DND-41 (cell line): ENCODE results near the gene NCOA3.

Experiments
- ATAC-seq: fragments of 200-7000 bp; cut with Tn5 transposase; 3 replicates; pipeline ENCODE4 v1.9.1; 2021; ENCODE audit warnings: low read depth; ENCODE audit not compliant: insufficient read depth
- DNase-seq: peaks from one replicate; pipeline ENCODE4 v3.0.0-alpha.2; 2020
- H2AFZ ChIP-seq: 2 replicates; pipeline ENCODE4 v1.6.0; 2012; ENCODE audit warnings: low read depth, low read length
- H3K27ac ChIP-seq: 2 replicates; pipeline ENCODE4 v1.5.1; 2012; ENCODE audit warnings: low read length, inconsistent platforms
- H3K27me3 ChIP-seq: fragments of 200-600 bp; sonication (generic); 2 replicates; pipeline ENCODE4 v1.6.0; 2012; ENCODE audit warnings: low read length, mild to moderate bottlenecking, inconsistent platforms; ENCODE audit not compliant: insufficient read depth, poor library complexity
- H3K36me3 ChIP-seq: 2 replicates; pipeline ENCODE4 v1.5.1; 2012; ENCODE audit warnings: low read length, inconsistent platforms; ENCODE audit not compliant: insufficient read depth
- H3K4me1 ChIP-seq: 2 replicates; pipeline ENCODE4 v1.5.1; 2012; ENCODE audit warnings: mild to moderate bottlenecking, low read length; ENCODE audit not compliant: insufficient read depth
- H3K4me2 ChIP-seq: 2 replicates; pipeline ENCODE4 v1.6.0; 2012; ENCODE audit warnings: mild to moderate bottlenecking, moderate library complexity, low read length, inconsistent platforms; ENCODE audit not compliant: insufficient read depth
- H3K4me3 ChIP-seq, 2 experiments: fragments of 200-600 bp in 1 of 2; shearing (Covaris generic) in 1 of 2; 2 replicates each; pipeline ENCODE4 v1.5.1; 2012 to 2016; ENCODE audit warnings: inconsistent platforms in 2 of 2, low read length in 2 of 2, mild to moderate bottlenecking in 2 of 2, low read depth in 1 of 2, moderate library complexity in 1 of 2
- H3K79me2 ChIP-seq: 2 replicates; pipeline ENCODE4 v1.6.0; 2012; ENCODE audit warnings: low read length, inconsistent platforms; ENCODE audit not compliant: insufficient read depth
- H3K9ac ChIP-seq: 2 replicates; pipeline ENCODE4 v1.6.0; 2012; ENCODE audit warnings: low read depth, mild to moderate bottlenecking, inconsistent platforms, low read length, moderate library complexity
- H3K9me3 ChIP-seq: 2 replicates; pipeline ENCODE4 v1.5.1; 2012; ENCODE audit warnings: low read length, moderate library complexity, mild to moderate bottlenecking, inconsistent platforms; ENCODE audit not compliant: insufficient read depth, severe bottlenecking
- H4K20me1 ChIP-seq: 2 replicates; pipeline ENCODE4 v1.6.0; 2012; ENCODE audit warnings: low read length; ENCODE audit not compliant: insufficient read depth
- CTCF ChIP-seq: IDR thresholded peaks from 2 replicates; pipeline ENCODE4 v1.5.1; 2012; ENCODE audit warnings: borderline replicate concordance, low read length, moderate library complexity, mild to moderate bottlenecking; ENCODE audit not compliant: poor library complexity, severe bottlenecking; ENCODE audit errors: extremely low read depth
- EZH2 ChIP-seq: IDR thresholded peaks from 3 replicates; pipeline ENCODE4 v1.6.1; 2012; ENCODE audit warnings: borderline replicate concordance, low read depth, mild to moderate bottlenecking, moderate library complexity, low read length, inconsistent platforms; ENCODE audit not compliant: severe bottlenecking

The NCOA3 gene

GRCh38 chr20:47606983-47607613 is 105.4 kb downstream of the NCOA3 start:
- Histone ChIP-seq H3K9me3 (no peaks in the 10 kb centered on the region), H4K20me1 (no peaks in the 10 kb centered on the region), H3K36me3 (no peaks in the 10 kb centered on the region), H3K79me2 (peaks cover 10% of the 10 kb centered on the region), H3K9ac (peak overlapping the region; percentile 5; the same call in 1 of the 2 replicates), H3K27ac (peak overlapping the region; percentile 64), H3K4me3 (no peak overlapping the region), H3K27me3 (no peaks in the 10 kb centered on the region), H3K4me1 (peaks cover 35% of the 10 kb centered on the region), H2AFZ (no peak overlapping the region; the same call in 1 of the 2 replicates), H3K4me2 (peak overlapping the region; percentile 6; the same call in 1 of the 2 replicates)
- DNase-seq (no peak), ATAC-seq (peak; percentile 76)
- TF ChIP-seq EZH2: no peak
- no peak for TF ChIP-seq CTCF

GRCh38 chr20:47609001-47609400 is 107.3 kb downstream of the NCOA3 start:
- H3K9me3 ChIP-seq: no peaks in the 10 kb centered on the region
- no peaks in the 10 kb centered on the region for H3K36me3 ChIP-seq
- peaks cover 6% of the 10 kb centered on the region for H3K79me2 ChIP-seq
- no peak overlapping the region for H3K4me2 ChIP-seq
- no peaks in the 10 kb centered on the region for H4K20me1 ChIP-seq
- H3K27ac ChIP-seq: no peak overlapping the region
- H3K4me1 ChIP-seq: peaks cover 35% of the 10 kb centered on the region
- TF ChIP-seq CTCF (no peak), EZH2 (no peak)
- H3K9ac ChIP-seq: no peak overlapping the region
- no peak overlapping the region for H2AFZ ChIP-seq
- H3K4me3 ChIP-seq: no peak overlapping the region
- H3K27me3 ChIP-seq: no peaks in the 10 kb centered on the region
- ATAC-seq (no peak), DNase-seq (no peak)

GRCh38 chr20:47610247-47610944 is 108.7 kb downstream of the NCOA3 start:
- ATAC-seq: peak; percentile 72
- Histone ChIP-seq H3K79me2 (peaks cover 3% of the 10 kb centered on the region; the same call in 1 of the 2 replicates), H3K4me1 (peaks cover 35% of the 10 kb centered on the region), H3K9ac (no peak overlapping the region), H3K4me3 (no peak overlapping the region), H3K36me3 (no peaks in the 10 kb centered on the region), H3K9me3 (no peaks in the 10 kb centered on the region), H3K27ac (no peak overlapping the region), H2AFZ (no peak overlapping the region), H3K4me2 (no peak overlapping the region), H3K27me3 (no peaks in the 10 kb centered on the region), H4K20me1 (no peaks in the 10 kb centered on the region)
- DNase-seq: no peak
- no peak for TF ChIP-seq EZH2

GRCh38 chr20:47610945-47611250 is 109.2 kb downstream of the NCOA3 start:
- Histone ChIP-seq H3K27me3 (no peaks in the 10 kb centered on the region), H3K4me3 (no peak overlapping the region), H3K36me3 (no peaks in the 10 kb centered on the region), H3K9me3 (no peaks in the 10 kb centered on the region), H3K79me2 (peaks cover 3% of the 10 kb centered on the region; the same call in 1 of the 2 replicates), H3K27ac (no peak overlapping the region), H2AFZ (no peak overlapping the region), H3K4me1 (peaks cover 30% of the 10 kb centered on the region), H3K9ac (no peak overlapping the region), H3K4me2 (no peak overlapping the region), H4K20me1 (no peaks in the 10 kb centered on the region)
- DNase-seq: no peak
- no peak for TF ChIP-seq EZH2
- ATAC-seq: no peak
